RCC 7860 (cell line): Measurements from ENCODE around the gene LMAN1.

Experiments
- DNase-seq: peaks from one replicate; pipeline ENCODE4 v3.0.0-alpha.2; 2015; ENCODE audit warnings: low spot score
- FAIRE-seq: peaks from 2 replicates; lab custom pipeline; 2012; peaks lifted over from hg19 to GRCh38; lab: Jason Lieb, UNC

The LMAN1 gene

GRCh38 chr18:59372975-59373374, 13.9 kb upstream of the LMAN1 start:
- DNase-seq (no peak), FAIRE-seq (no peak)

GRCh38 chr18:59360381-59360780, 1.3 kb upstream of the LMAN1 start:
- FAIRE-seq (no peak), DNase-seq (no peak)

- no peak for DNase-seq
- FAIRE-seq = no peak
Observed at GRCh38 chr18:59359576-59359952, 499 bp upstream of the LMAN1 start.

- DNase-seq (peak; percentile 62), FAIRE-seq (no peak)
Observed at GRCh38 chr18:59358414-59358711, 702 bp downstream of the LMAN1 start.

GRCh38 chr18:59357928-59358327, 1.1 kb downstream of the LMAN1 start:
- FAIRE-seq (peak; percentile 86), DNase-seq (peak; percentile 77)

GRCh38 chr18:59354731-59355130, 4.3 kb downstream of the LMAN1 start:
- FAIRE-seq = no peak
- DNase-seq = no peak

GRCh38 chr18:59353079-59353680, 5.9 kb downstream of the LMAN1 start:
- FAIRE-seq (no peak), DNase-seq (no peak)

- no peak for DNase-seq
- FAIRE-seq = no peak
Observed at GRCh38 chr18:59352250-59352855, 6.7 kb downstream of the LMAN1 start.

- no peak for DNase-seq
Observed at GRCh38 chr18:59345556-59345955, 13.5 kb downstream of the LMAN1 start.

GRCh38 chr18:59344996-59345395, 14.1 kb downstream of the LMAN1 start:
- DNase-seq (no peak), FAIRE-seq (peak; percentile 4)

More at GRCh38 chr18:59345556-59345955, 13.5 kb downstream of the LMAN1 start:
- FAIRE-seq = no peak

- no peak for FAIRE-seq
- no peak for DNase-seq
Observed at GRCh38 chr18:59343926-59344325, 15.1 kb downstream of the LMAN1 start.

- FAIRE-seq (no peak), DNase-seq (no peak)
Observed at GRCh38 chr18:59340817-59341216, 18.2 kb downstream of the LMAN1 start.

GRCh38 chr18:59340312-59340711, 18.8 kb downstream of the LMAN1 start:
- no peak for FAIRE-seq
- DNase-seq = no peak

GRCh38 chr18:59332986-59333385, 26.1 kb downstream of the LMAN1 start:
- FAIRE-seq (no peak), DNase-seq (no peak)

- DNase-seq (no peak), FAIRE-seq (no peak)
Observed at GRCh38 chr18:59328683-59329082, 30.4 kb downstream of the LMAN1 start.

GRCh38 chr18:59325965-59326364, 33.1 kb downstream of the LMAN1 start:
- DNase-seq (no peak), FAIRE-seq (no peak)

- no peak for FAIRE-seq
- DNase-seq = no peak
Observed at GRCh38 chr18:59324623-59324971, 34.5 kb downstream of the LMAN1 start.

- FAIRE-seq (peak; percentile 98), DNase-seq (peak; percentile 95)
Observed at GRCh38 chr18:59323931-59324622, 35.0 kb downstream of the LMAN1 start.

- DNase-seq = no peak
- FAIRE-seq = no peak
Observed at GRCh38 chr18:59318460-59319050, 40.5 kb downstream of the LMAN1 start, which contains the start of gene CPLX4. Gene CPLX4 (minus strand): TSS chr18:59318649. CDS start chr18:59318462, 187 bp downstream.

GRCh38 chr18:59311631-59312030, 47.4 kb downstream of the LMAN1 start:
- peak; percentile 65 for FAIRE-seq
- peak; percentile 76 for DNase-seq

GRCh38 chr18:59308938-59309260, 50.2 kb downstream of the LMAN1 start:
- DNase-seq = no peak
- FAIRE-seq = no peak

- DNase-seq (peak; percentile 16), FAIRE-seq (no peak)
Observed at GRCh38 chr18:59308248-59308937, 50.7 kb downstream of the LMAN1 start.
